Right ventricle myocardium inferior (tissue), 1 donor: ENCODE data around the gene NRK. TPM values are rescaled to one million over a fixed set of nuclear protein-coding genes. Genes with fewer than 3 reads are reported as not detected.
"Not testable (repeated sequence)": the region's sequence is repeated elsewhere in the genome, so short reads cannot be mapped to it uniquely, and the experiment has no call there.

Experiments
- ATAC-seq: fragments of 200-7000 bp; cut with Tn5 transposase; one replicate; pipeline ENCODE4 v1.9.1; 2020; ENCODE audit warnings: mild to moderate bottlenecking, moderate library complexity
- DNase-seq: peaks from one replicate; pipeline ENCODE4 v3.0.0; 2021; ENCODE audit errors: missing footprints
- intact Hi-C: fragments of 100-400 bp; cut with DNase I; formaldehyde crosslinking; loops from one replicate; pipeline ENCODE4 v1.11.0; 2022
- long read RNA-seq: library from polyadenylated mRNA; unstranded; transcript quantifications from one replicate; pipeline ENCODE4 v2.0.0, GENCODE V29; 2021
- total RNA-seq: library from RNA; stranded (reverse); fragmentation: NEBNext Ultra II Directional; extraction: Animal tissue kit (Norgen Biotek cat#: 25700); gene quantifications from one replicate; pipeline ENCODE4 v1.2.1, GENCODE V29; 2021
- donor health status: DM: no; HTN: yes; CAD: no; lungs with severe emphysema.

Gene NRK
- 2.1 TPM for total RNA-seq
- long read RNA-seq, result 0 reads

- intact Hi-C loops, result no loop called here
- peak; percentile 63 for ATAC-seq
Observed at GRCh38 chrX:105822138-105823091, at the start of gene NRK. Gene NRK, plus strand, starts transcription at chrX:105822539. Its CDS starts 307 bp downstream, at chrX:105822846.

GRCh38 chrX:105773801-105774200 lies 48.5 kb upstream of the NRK start:
- intact Hi-C loops, result no loop called here
- no peak for DNase-seq
- no peak for ATAC-seq

More at GRCh38 chrX:105822138-105823091, at the start of gene NRK:
- DNase-seq, result peak; percentile 62

GRCh38 chrX:105775679-105776078 lies 46.7 kb upstream of the NRK start:
- intact Hi-C loops, result no loop called here
- DNase-seq, result no peak
- no peak for ATAC-seq

GRCh38 chrX:105781804-105782203 lies 40.5 kb upstream of the NRK start:
- no peak for ATAC-seq
- no peak for DNase-seq

GRCh38 chrX:105796877-105797276 lies 25.5 kb upstream of the NRK start:
- DNase-seq, intact Hi-C loops, ATAC-seq: not testable (repeated sequence)

More at GRCh38 chrX:105781804-105782203, 40.5 kb upstream of the NRK start:
- intact Hi-C loops, result no loop called here

GRCh38 chrX:105803891-105804290 lies 18.4 kb upstream of the NRK start:
- no peak for DNase-seq
- no peak for ATAC-seq
- intact Hi-C loops, result no loop called here

GRCh38 chrX:105805655-105806054 lies 16.7 kb upstream of the NRK start:
- ATAC-seq, DNase-seq, intact Hi-C loops: not testable (repeated sequence)

- intact Hi-C loops, result no loop called here
- DNase-seq (no peak), ATAC-seq (no peak)
Observed at GRCh38 chrX:105816517-105816916, 5.8 kb upstream of the NRK start.

- ATAC-seq (no peak), DNase-seq (no peak)
- intact Hi-C loops, result no loop called here
Observed at GRCh38 chrX:105820247-105820646, 2.1 kb upstream of the NRK start.

- intact Hi-C loops, result no loop called here
- no peak for ATAC-seq
- DNase-seq, result peak; percentile 11
Observed at GRCh38 chrX:105821471-105822121, 743 bp upstream of the NRK start.

GRCh38 chrX:105823092-105823455 lies 735 bp downstream of the NRK start:
- no peak for DNase-seq
- intact Hi-C loops, result no loop called here
- no peak for ATAC-seq

GRCh38 chrX:105829011-105829410 lies 6.7 kb downstream of the NRK start:
- intact Hi-C loops, result no loop called here
- DNase-seq (no peak), ATAC-seq (no peak)

- intact Hi-C loops, result no loop called here
- peak; percentile 25 for DNase-seq
- ATAC-seq, result peak; percentile 63
Observed at GRCh38 chrX:105837232-105837631, 14.9 kb downstream of the NRK start.

- intact Hi-C loops, result no loop called here
- ATAC-seq (no peak), DNase-seq (no peak)
Observed at GRCh38 chrX:105845631-105846030, 23.3 kb downstream of the NRK start.

- DNase-seq, intact Hi-C loops, ATAC-seq: not testable (repeated sequence)
Observed at GRCh38 chrX:105850100-105850499, 27.8 kb downstream of the NRK start.

- DNase-seq (no peak), ATAC-seq (no peak)
- intact Hi-C loops, result no loop called here
Observed at GRCh38 chrX:105865709-105866108, 43.4 kb downstream of the NRK start.

- DNase-seq (no peak), ATAC-seq (no peak)
- intact Hi-C loops, result no loop called here
Observed at GRCh38 chrX:105869701-105870100, 47.4 kb downstream of the NRK start.

GRCh38 chrX:105870445-105870844 lies 48.1 kb downstream of the NRK start:
- intact Hi-C loops, result no loop called here
- DNase-seq (no peak), ATAC-seq (no peak)

- DNase-seq (no peak), ATAC-seq (peak; percentile 26)
Observed at GRCh38 chrX:105872941-105873340, 50.6 kb downstream of the NRK start.

GRCh38 chrX:105874790-105875189 lies 52.5 kb downstream of the NRK start:
- DNase-seq, result no peak
- no peak for ATAC-seq
- intact Hi-C loops, result no loop called here

More at GRCh38 chrX:105872941-105873340, 50.6 kb downstream of the NRK start:
- intact Hi-C loops, result no loop called here
